Measurements from ENCODE around the gene TRIM17.

TRIM17 gene

GRCh38 chr1:228457396-228458176, 40.9 kb upstream of the TRIM17 start (continued):
- TF ChIP-seq ZNF274 (IDR thresholded peaks at IDR 0.05; ENCODE audit: low read length), result no peak
- no peak for TF ChIP-seq ZNF274 (tag by site-specific recombination; IDR thresholded peaks at IDR 0.05; ENCODE audit: borderline replicate concordance)
- TF ChIP-seq ZNF266 (tag by site-specific recombination; IDR thresholded peaks at IDR 0.05; ENCODE audit: low read depth), result no peak
- TF ChIP-seq ZNF10 (tag by site-specific recombination; IDR thresholded peaks at IDR 0.05), result 0 out of 2 replicates have a peak, but pooled peaks have one; percentile 80
- TF ChIP-seq, protein P1, sequence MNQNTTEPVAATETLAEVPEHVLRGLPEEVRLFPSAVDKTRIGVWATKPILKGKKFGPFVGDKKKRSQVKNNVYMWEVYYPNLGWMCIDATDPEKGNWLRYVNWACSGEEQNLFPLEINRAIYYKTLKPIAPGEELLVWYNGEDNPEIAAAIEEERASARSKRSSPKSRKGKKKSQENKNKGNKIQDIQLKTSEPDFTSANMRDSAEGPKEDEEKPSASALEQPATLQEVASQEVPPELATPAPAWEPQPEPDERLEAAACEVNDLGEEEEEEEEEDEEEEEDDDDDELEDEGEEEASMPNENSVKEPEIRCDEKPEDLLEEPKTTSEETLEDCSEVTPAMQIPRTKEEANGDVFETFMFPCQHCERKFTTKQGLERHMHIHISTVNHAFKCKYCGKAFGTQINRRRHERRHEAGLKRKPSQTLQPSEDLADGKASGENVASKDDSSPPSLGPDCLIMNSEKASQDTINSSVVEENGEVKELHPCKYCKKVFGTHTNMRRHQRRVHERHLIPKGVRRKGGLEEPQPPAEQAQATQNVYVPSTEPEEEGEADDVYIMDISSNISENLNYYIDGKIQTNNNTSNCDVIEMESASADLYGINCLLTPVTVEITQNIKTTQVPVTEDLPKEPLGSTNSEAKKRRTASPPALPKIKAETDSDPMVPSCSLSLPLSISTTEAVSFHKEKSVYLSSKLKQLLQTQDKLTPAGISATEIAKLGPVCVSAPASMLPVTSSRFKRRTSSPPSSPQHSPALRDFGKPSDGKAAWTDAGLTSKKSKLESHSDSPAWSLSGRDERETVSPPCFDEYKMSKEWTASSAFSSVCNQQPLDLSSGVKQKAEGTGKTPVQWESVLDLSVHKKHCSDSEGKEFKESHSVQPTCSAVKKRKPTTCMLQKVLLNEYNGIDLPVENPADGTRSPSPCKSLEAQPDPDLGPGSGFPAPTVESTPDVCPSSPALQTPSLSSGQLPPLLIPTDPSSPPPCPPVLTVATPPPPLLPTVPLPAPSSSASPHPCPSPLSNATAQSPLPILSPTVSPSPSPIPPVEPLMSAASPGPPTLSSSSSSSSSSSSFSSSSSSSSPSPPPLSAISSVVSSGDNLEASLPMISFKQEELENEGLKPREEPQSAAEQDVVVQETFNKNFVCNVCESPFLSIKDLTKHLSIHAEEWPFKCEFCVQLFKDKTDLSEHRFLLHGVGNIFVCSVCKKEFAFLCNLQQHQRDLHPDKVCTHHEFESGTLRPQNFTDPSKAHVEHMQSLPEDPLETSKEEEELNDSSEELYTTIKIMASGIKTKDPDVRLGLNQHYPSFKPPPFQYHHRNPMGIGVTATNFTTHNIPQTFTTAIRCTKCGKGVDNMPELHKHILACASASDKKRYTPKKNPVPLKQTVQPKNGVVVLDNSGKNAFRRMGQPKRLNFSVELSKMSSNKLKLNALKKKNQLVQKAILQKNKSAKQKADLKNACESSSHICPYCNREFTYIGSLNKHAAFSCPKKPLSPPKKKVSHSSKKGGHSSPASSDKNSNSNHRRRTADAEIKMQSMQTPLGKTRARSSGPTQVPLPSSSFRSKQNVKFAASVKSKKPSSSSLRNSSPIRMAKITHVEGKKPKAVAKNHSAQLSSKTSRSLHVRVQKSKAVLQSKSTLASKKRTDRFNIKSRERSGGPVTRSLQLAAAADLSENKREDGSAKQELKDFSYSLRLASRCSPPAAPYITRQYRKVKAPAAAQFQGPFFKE (tag by site-specific recombination; IDR thresholded peaks at IDR 0.05; ENCODE audit: borderline replicate concordance), result no peak
- peak; percentile 81 for TF ChIP-seq ZNF394 (tag by site-specific recombination; IDR thresholded peaks at IDR 0.05; ENCODE audit: borderline replicate concordance)
- peak; percentile 28; the same call in 1 of the 2 replicates for TF ChIP-seq ZNF16 (tag by site-specific recombination; IDR thresholded peaks at IDR 0.05; ENCODE audit: low read depth)
- peak; percentile 99 for TF ChIP-seq ZFP37 (tag by site-specific recombination; IDR thresholded peaks at IDR 0.05)
- no peak for TF ChIP-seq ZNF221 (tag by site-specific recombination; IDR thresholded peaks at IDR 0.05; ENCODE audit: borderline replicate concordance)
- TF ChIP-seq, protein P2, sequence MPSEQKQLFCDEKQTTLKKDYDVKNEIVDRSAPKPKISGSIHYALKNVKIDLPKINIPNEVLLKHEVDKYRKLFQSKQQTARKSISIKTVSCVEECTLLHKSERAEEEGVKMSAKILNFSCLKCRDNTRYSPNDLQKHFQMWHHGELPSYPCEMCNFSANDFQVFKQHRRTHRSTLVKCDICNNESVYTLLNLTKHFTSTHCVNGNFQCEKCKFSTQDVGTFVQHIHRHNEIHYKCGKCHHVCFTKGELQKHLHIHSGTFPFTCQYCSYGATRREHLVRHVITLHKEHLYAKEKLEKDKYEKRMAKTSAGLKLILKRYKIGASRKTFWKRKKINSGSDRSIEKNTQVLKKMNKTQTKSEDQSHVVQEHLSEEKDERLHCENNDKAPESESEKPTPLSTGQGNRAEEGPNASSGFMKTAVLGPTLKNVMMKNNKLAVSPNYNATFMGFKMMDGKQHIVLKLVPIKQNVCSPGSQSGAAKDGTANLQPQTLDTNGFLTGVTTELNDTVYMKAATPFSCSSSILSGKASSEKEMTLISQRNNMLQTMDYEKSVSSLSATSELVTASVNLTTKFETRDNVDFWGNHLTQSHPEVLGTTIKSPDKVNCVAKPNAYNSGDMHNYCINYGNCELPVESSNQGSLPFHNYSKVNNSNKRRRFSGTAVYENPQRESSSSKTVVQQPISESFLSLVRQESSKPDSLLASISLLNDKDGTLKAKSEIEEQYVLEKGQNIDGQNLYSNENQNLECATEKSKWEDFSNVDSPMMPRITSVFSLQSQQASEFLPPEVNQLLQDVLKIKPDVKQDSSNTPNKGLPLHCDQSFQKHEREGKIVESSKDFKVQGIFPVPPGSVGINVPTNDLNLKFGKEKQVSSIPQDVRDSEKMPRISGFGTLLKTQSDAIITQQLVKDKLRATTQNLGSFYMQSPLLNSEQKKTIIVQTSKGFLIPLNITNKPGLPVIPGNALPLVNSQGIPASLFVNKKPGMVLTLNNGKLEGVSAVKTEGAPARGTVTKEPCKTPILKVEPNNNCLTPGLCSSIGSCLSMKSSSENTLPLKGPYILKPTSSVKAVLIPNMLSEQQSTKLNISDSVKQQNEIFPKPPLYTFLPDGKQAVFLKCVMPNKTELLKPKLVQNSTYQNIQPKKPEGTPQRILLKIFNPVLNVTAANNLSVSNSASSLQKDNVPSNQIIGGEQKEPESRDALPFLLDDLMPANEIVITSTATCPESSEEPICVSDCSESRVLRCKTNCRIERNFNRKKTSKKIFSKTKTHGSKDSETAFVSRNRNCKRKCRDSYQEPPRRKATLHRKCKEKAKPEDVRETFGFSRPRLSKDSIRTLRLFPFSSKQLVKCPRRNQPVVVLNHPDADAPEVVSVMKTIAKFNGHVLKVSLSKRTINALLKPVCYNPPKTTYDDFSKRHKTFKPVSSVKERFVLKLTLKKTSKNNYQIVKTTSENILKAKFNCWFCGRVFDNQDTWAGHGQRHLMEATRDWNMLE (tag by site-specific recombination; conservative IDR thresholded peaks at IDR 0.05; ENCODE audit: low read depth), result peak; percentile 8; the same call in 1 of the 2 replicates
- no peak for TF ChIP-seq ZNF184 (tag by site-specific recombination; IDR thresholded peaks at IDR 0.05)
- TF ChIP-seq ZNF692 (tag by site-specific recombination; IDR thresholded peaks at IDR 0.05), result peak; percentile 91
- TF ChIP-seq, protein P3, sequence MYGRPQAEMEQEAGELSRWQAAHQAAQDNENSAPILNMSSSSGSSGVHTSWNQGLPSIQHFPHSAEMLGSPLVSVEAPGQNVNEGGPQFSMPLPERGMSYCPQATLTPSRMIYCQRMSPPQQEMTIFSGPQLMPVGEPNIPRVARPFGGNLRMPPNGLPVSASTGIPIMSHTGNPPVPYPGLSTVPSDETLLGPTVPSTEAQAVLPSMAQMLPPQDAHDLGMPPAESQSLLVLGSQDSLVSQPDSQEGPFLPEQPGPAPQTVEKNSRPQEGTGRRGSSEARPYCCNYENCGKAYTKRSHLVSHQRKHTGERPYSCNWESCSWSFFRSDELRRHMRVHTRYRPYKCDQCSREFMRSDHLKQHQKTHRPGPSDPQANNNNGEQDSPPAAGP (tag by site-specific recombination; IDR thresholded peaks at IDR 0.05), result peak; percentile 85; the same call in 1 of the 2 replicates
- TF ChIP-seq, protein P4, sequence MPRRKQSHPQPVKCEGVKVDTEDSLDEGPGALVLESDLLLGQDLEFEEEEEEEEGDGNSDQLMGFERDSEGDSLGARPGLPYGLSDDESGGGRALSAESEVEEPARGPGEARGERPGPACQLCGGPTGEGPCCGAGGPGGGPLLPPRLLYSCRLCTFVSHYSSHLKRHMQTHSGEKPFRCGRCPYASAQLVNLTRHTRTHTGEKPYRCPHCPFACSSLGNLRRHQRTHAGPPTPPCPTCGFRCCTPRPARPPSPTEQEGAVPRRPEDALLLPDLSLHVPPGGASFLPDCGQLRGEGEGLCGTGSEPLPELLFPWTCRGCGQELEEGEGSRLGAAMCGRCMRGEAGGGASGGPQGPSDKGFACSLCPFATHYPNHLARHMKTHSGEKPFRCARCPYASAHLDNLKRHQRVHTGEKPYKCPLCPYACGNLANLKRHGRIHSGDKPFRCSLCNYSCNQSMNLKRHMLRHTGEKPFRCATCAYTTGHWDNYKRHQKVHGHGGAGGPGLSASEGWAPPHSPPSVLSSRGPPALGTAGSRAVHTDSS (tag by site-specific recombination; IDR thresholded peaks at IDR 0.05), result no peak
- TF ChIP-seq, protein P5, sequence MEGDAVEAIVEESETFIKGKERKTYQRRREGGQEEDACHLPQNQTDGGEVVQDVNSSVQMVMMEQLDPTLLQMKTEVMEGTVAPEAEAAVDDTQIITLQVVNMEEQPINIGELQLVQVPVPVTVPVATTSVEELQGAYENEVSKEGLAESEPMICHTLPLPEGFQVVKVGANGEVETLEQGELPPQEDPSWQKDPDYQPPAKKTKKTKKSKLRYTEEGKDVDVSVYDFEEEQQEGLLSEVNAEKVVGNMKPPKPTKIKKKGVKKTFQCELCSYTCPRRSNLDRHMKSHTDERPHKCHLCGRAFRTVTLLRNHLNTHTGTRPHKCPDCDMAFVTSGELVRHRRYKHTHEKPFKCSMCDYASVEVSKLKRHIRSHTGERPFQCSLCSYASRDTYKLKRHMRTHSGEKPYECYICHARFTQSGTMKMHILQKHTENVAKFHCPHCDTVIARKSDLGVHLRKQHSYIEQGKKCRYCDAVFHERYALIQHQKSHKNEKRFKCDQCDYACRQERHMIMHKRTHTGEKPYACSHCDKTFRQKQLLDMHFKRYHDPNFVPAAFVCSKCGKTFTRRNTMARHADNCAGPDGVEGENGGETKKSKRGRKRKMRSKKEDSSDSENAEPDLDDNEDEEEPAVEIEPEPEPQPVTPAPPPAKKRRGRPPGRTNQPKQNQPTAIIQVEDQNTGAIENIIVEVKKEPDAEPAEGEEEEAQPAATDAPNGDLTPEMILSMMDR (tag by site-specific recombination; IDR thresholded peaks at IDR 0.05), result peak; percentile 99
- no peak; the same call in 1 of the 2 replicates for TF ChIP-seq RBAK (tag by site-specific recombination; IDR thresholded peaks at IDR 0.05)
- peak; percentile 34; the same call in 1 of the 2 replicates for TF ChIP-seq MYNN (tag by site-specific recombination; IDR thresholded peaks at IDR 0.05; ENCODE audit: borderline replicate concordance)
- TF ChIP-seq ZBTB7A (tag by site-specific recombination; IDR thresholded peaks at IDR 0.05; ENCODE audit: low read depth), result peak; percentile 93
- no peak; the same call in 1 of the 2 replicates for TF ChIP-seq ZNF239 (tag by site-specific recombination; IDR thresholded peaks at IDR 0.05)
- no peak for TF ChIP-seq HOXD13 (CRISPR knock-in tag; IDR thresholded peaks at IDR 0.05; ENCODE audit: borderline replicate concordance)
- TF ChIP-seq ZNF335 (tag by site-specific recombination; conservative IDR thresholded peaks at IDR 0.05), result peak; percentile 65

Measured in HEK293 (cell line).